Measurements from ENCODE around the gene THBS1.

THBS1 gene

GRCh38 chr15:39580485-39581241, at the start of gene THBS1:
TSS of gene THBS1 (plus strand) at chr15:39581079. CDS start at chr15:39581858, 779 bp downstream.
- Mint-ChIP-seq H3K9me3 (no peaks in the 10 kb centered on the region), H3K4me1 (peaks cover 57% of the 10 kb centered on the region), H3K36me3 (ENCODE audit: low read depth) (peaks cover 33% of the 10 kb centered on the region), H3K27me3 (ENCODE audit: low read depth) (peaks cover 3% of the 10 kb centered on the region), H3K27ac (peak within 1 kb of the TSS; percentile 88 to 92 (median 88)), H3K4me3 (peak within 1 kb of the TSS; percentile 89 to 94 (median 91))
- TF ChIP-seq CTCF (IDR thresholded peaks at IDR 0.05; ENCODE audit: unreplicated experiment in 3 of 3): peak in 2 of 3 experiments; percentile 51 to 59

GRCh38 chr15:39534996-39535395, 45.9 kb upstream of the THBS1 start:
- Mint-ChIP-seq H3K4me1 (peaks cover 8% of the 10 kb centered on the region), H3K9me3 (no peaks in the 10 kb centered on the region), H3K36me3 (ENCODE audit: low read depth) (no peaks in the 10 kb centered on the region), H3K27me3 (ENCODE audit: low read depth) (no peaks in the 10 kb centered on the region), H3K4me3 (no peak overlapping the region), H3K27ac (no peak overlapping the region)
- TF ChIP-seq CTCF (IDR thresholded peaks at IDR 0.05; ENCODE audit: unreplicated experiment in 3 of 3): no peak

- Mint-ChIP-seq H3K4me3 (no peak overlapping the region), H3K9me3 (no peaks in the 10 kb centered on the region), H3K27me3 (ENCODE audit: low read depth) (no peaks in the 10 kb centered on the region), H3K27ac (no peak overlapping the region), H3K36me3 (ENCODE audit: low read depth) (no peaks in the 10 kb centered on the region), H3K4me1 (peaks cover 13% of the 10 kb centered on the region)
- TF ChIP-seq CTCF (IDR thresholded peaks at IDR 0.05; ENCODE audit: unreplicated experiment in 3 of 3): no peak
These were observed 45.4 kb upstream of the THBS1 start for GRCh38 chr15:39535466-39535865.

GRCh38 chr15:39538936-39539335, 41.9 kb upstream of the THBS1 start:
- H3K27me3 Mint-ChIP-seq (ENCODE audit: low read depth): no peaks in the 10 kb centered on the region
- peaks cover 11% of the 10 kb centered on the region for H3K9me3 Mint-ChIP-seq
- H3K36me3 Mint-ChIP-seq (ENCODE audit: low read depth): no peaks in the 10 kb centered on the region
- H3K27ac Mint-ChIP-seq: no peak overlapping the region
- TF ChIP-seq CTCF (IDR thresholded peaks at IDR 0.05; ENCODE audit: unreplicated experiment in 3 of 3): no peak
- H3K4me3 Mint-ChIP-seq: no peak overlapping the region
- H3K4me1 Mint-ChIP-seq: peaks cover 15% of the 10 kb centered on the region

- Mint-ChIP-seq H3K27me3 (ENCODE audit: low read depth) (no peaks in the 10 kb centered on the region), H3K9me3 (peaks cover 13% of the 10 kb centered on the region), H3K36me3 (ENCODE audit: low read depth) (no peaks in the 10 kb centered on the region), H3K4me3 (no peak overlapping the region), H3K27ac (no peak overlapping the region), H3K4me1 (peaks cover 15% of the 10 kb centered on the region)
- TF ChIP-seq CTCF (IDR thresholded peaks at IDR 0.05; ENCODE audit: unreplicated experiment in 3 of 3): no peak
These were observed 41.4 kb upstream of the THBS1 start for GRCh38 chr15:39539466-39539865.

All from nephron (organoid).